HL-60 (cell line): ENCODE results near the gene BICD2.

Source experiments
- DNase-seq, 2 experiments: peaks; one replicate each; pipeline ENCODE4 v3.0.0-alpha.2; 2010 to 2020; ENCODE audit warnings: low read depth in 1 of 2, low spot score in 1 of 2
- H3K27ac ChIP-seq: fragments of 250-450 bp; sonication (Bioruptor Pico); replicated peaks from 2 replicates; pipeline ENCODE4 v1.5.1; 2020; ENCODE audit warnings: mild to moderate bottlenecking, moderate library complexity
- H3K27me3 ChIP-seq: fragments of 250-450 bp; sonication (Bioruptor Pico); 2 replicates; pipeline ENCODE4 v1.5.1; 2021; ENCODE audit warnings: mild to moderate bottlenecking, moderate library complexity; ENCODE audit not compliant: insufficient read depth, poor library complexity, severe bottlenecking
- H3K4me3 ChIP-seq: replicated peaks from 2 replicates; pipeline ENCODE4 v1.5.1; 2011; ENCODE audit warnings: mild to moderate bottlenecking, control low read depth, low read length; ENCODE audit not compliant: insufficient read depth
- CTCF ChIP-seq: IDR thresholded peaks from one replicate; pipeline ENCODE4 v1.5.1; 2011; ENCODE audit warnings: low read length, control low read depth, inconsistent platforms; ENCODE audit not compliant: insufficient read depth
- GABPA ChIP-seq: IDR thresholded peaks from 2 replicates; pipeline ENCODE4 v1.6.1; 2012; ENCODE audit warnings: low read depth
- POLR2AphosphoS5 ChIP-seq: IDR thresholded peaks from 2 replicates; pipeline ENCODE4 v1.6.1; 2012; ENCODE audit warnings: low read depth
- REST ChIP-seq: IDR thresholded peaks from 2 replicates; pipeline ENCODE4 v1.6.1; 2012; ENCODE audit warnings: low read depth; ENCODE audit not compliant: insufficient replicate concordance
- SPI1 ChIP-seq: IDR thresholded peaks from 2 replicates; pipeline ENCODE4 v1.6.1; 2012; ENCODE audit warnings: low read depth, mild to moderate bottlenecking, borderline replicate concordance

Gene BICD2

GRCh38 chr9:92740969-92741368 lies 23.7 kb downstream of the BICD2 start:
- TF ChIP-seq POLR2AphosphoS5 (no peak), REST (no peak), CTCF (no peak), SPI1 (no peak), GABPA (no peak)
- H3K27ac ChIP-seq, result peak overlapping the region; percentile 77
- no peak for DNase-seq
- no peak overlapping the region for H3K4me3 ChIP-seq
- no peaks in the 10 kb centered on the region for H3K27me3 ChIP-seq

GRCh38 chr9:92740446-92740961 lies 24.1 kb downstream of the BICD2 start:
- DNase-seq, result peak in 1 of 2 experiments; percentile 18
- H3K27me3 ChIP-seq, result no peaks in the 10 kb centered on the region
- TF ChIP-seq SPI1, result peak; percentile 92
- no peak for TF ChIP-seq GABPA
- TF ChIP-seq REST, result no peak
- TF ChIP-seq CTCF, result no peak
- TF ChIP-seq POLR2AphosphoS5, result no peak
- H3K27ac ChIP-seq, result peak overlapping the region; percentile 77
- no peak overlapping the region; the same call in 1 of the 2 replicates for H3K4me3 ChIP-seq

- no peak for DNase-seq
- Histone ChIP-seq H3K27me3 (no peaks in the 10 kb centered on the region), H3K4me3 (no peak overlapping the region; the same call in 1 of the 2 replicates), H3K27ac (peak overlapping the region; percentile 77)
- TF ChIP-seq POLR2AphosphoS5 (no peak), REST (no peak), SPI1 (no peak), GABPA (no peak), CTCF (no peak)
Observed at GRCh38 chr9:92740009-92740408, 24.6 kb downstream of the BICD2 start.
